ENCODE results near the gene ELAVL2. TPM values are rescaled to one million over a fixed set of nuclear protein-coding genes. Genes with fewer than 3 reads are reported as not detected.

Gene ELAVL2
- total and polyA plus RNA-seq, 12 donors = under 0.01 to 0.64 (median 0.11) TPM; not detected in 5

- H3K36me3 ChIP-seq = no peaks in the 10 kb centered on the region
- no peaks in the 10 kb centered on the region for H3K9me3 ChIP-seq
- no peak for TF ChIP-seq CTCF (IDR thresholded peaks at IDR 0.05)
- DNase-seq (no peak), ATAC-seq (no peak)
- no peaks in the 10 kb centered on the region for H3K27me3 ChIP-seq
- no peaks in the 10 kb centered on the region for H3K4me1 ChIP-seq
- intact Hi-C loops (cut with DNase I) = loop anchor here in 1 of 10 donors (10.0 kb wide), 1 partner anchor 65 kb away; no protein-coding TSS in a partner anchor
- H3K27ac ChIP-seq = no peak overlapping the region
- H3K4me3 ChIP-seq = no peak overlapping the region
- WGBS, 2 donors = 93 to 94% methylated on average over 1 of the region's 1 CpG
Measured at GRCh38 chr9:23669776-23670175, 156.3 kb downstream of the ELAVL2 start.

GRCh38 chr9:23665635-23666034 lies 160.4 kb downstream of the ELAVL2 start:
- H3K27me3 ChIP-seq = no peaks in the 10 kb centered on the region
- no peaks in the 10 kb centered on the region for H3K4me1 ChIP-seq
- H3K27ac ChIP-seq = no peak overlapping the region
- no peaks in the 10 kb centered on the region for H3K36me3 ChIP-seq
- no peak for TF ChIP-seq CTCF (IDR thresholded peaks at IDR 0.05)
- WGBS, 2 donors = 80 to 89% methylated on average over 2 of the region's 2 CpGs
- DNase-seq (no peak), ATAC-seq (no peak)
- H3K9me3 ChIP-seq = no peaks in the 10 kb centered on the region
- no peak overlapping the region for H3K4me3 ChIP-seq
- intact Hi-C loops (cut with DNase I) = loop anchor here in 1 of 10 donors (10.0 kb wide), 1 partner anchor 61 kb away; no protein-coding TSS in a partner anchor

GRCh38 chr9:23665051-23665450 lies 161.0 kb downstream of the ELAVL2 start:
- no peaks in the 10 kb centered on the region for H3K4me1 ChIP-seq
- intact Hi-C loops (cut with DNase I) = loop anchor here in 1 of 10 donors (10.0 kb wide), 1 partner anchor 60 kb away; no protein-coding TSS in a partner anchor
- 59 to 71% methylated on average over 3 of the region's 3 CpGs for WGBS, 2 donors
- H3K36me3 ChIP-seq = no peaks in the 10 kb centered on the region
- no peak overlapping the region for H3K4me3 ChIP-seq
- DNase-seq (no peak), ATAC-seq (no peak)
- no peaks in the 10 kb centered on the region for H3K27me3 ChIP-seq
- no peak for TF ChIP-seq CTCF (IDR thresholded peaks at IDR 0.05)
- no peak overlapping the region for H3K27ac ChIP-seq
- H3K9me3 ChIP-seq = no peaks in the 10 kb centered on the region

GRCh38 chr9:23663946-23664345 lies 162.1 kb downstream of the ELAVL2 start:
- intact Hi-C loops (cut with DNase I) = loop anchor here in 1 of 10 donors (10.0 kb wide), 1 partner anchor 59 kb away; no protein-coding TSS in a partner anchor
- no peak for DNase-seq

More at GRCh38 chr9:23663946-23664345, 162.1 kb downstream of the ELAVL2 start:
- H3K27ac ChIP-seq = no peak overlapping the region
- ATAC-seq = no peak
- H3K36me3 ChIP-seq = no peaks in the 10 kb centered on the region
- H3K27me3 ChIP-seq = no peaks in the 10 kb centered on the region
- H3K4me3 ChIP-seq = no peak overlapping the region
- no peak for TF ChIP-seq CTCF (IDR thresholded peaks at IDR 0.05)
- H3K9me3 ChIP-seq = no peaks in the 10 kb centered on the region
- no peaks in the 10 kb centered on the region for H3K4me1 ChIP-seq

All from heart right ventricle (tissue), 16 donors.